Uterus (tissue), 2 donors: Measurements from ENCODE around the gene SMIM3.

ENCODE experiments used
- CTCF ChIP-seq, 4 experiments: fragments of 200-600 bp in 2 of 4; fragments of 450-650 bp in 2 of 4; sonication (generic) in 2 of 4; IDR thresholded peaks; one replicate each; pipeline ENCODE4 v1.5.1; 2016 to 2019; ENCODE audit warnings: antibody characterized with exemption in 4 of 4, mild to moderate bottlenecking in 2 of 4, moderate library complexity in 1 of 4
- POLR2A ChIP-seq, 2 donors: fragments of 450-650 bp; IDR thresholded peaks; one replicate each; pipeline ENCODE4 v1.6.1; 2016; ENCODE audit warnings: antibody characterized with exemption in 2 of 2, mild to moderate bottlenecking in 1 of 2, moderate library complexity in 1 of 2

GRCh38 chr5:150780816-150781221 lies 2.3 kb downstream of the SMIM3 start:
- no peak for TF ChIP-seq CTCF (IDR thresholded peaks at IDR 0.05)
- TF ChIP-seq POLR2A (IDR thresholded peaks at IDR 0.05), result no peak
